Activated T-cell treated with anti-CD3 and anti-CD28 coated beads, Interleukin-2, amount 50 U/mL, for 4 hours (primary cell): ENCODE results near the gene WARS2. TPM values are rescaled to one million over a fixed set of nuclear protein-coding genes. Genes with fewer than 3 reads are reported as not detected.
A peak's percentile ranks its signal among the peaks of the same experiment; 100 is the strongest.
"Not testable (repeated sequence)": the region's sequence is repeated elsewhere in the genome, so short reads cannot be mapped to it uniquely, and the experiment has no call there.

ENCODE experiments used
- ATAC-seq, 2 donors: fragments of 200-7000 bp; cut with Tn5 transposase; one replicate each; pipeline ENCODE4 v1.10.0; 2021
- DNase-seq: peaks from one replicate; pipeline ENCODE4 v3.0.0-alpha.2; 2020
- H3K27me3 Mint-ChIP-seq: one replicate; pipeline ENCODE4 v1.8.0; 2021; ENCODE audit warnings: low read depth, mixed read lengths
- H3K36me3 Mint-ChIP-seq: one replicate; pipeline ENCODE4 v1.8.0; 2022; ENCODE audit warnings: mixed read lengths; ENCODE audit not compliant: insufficient read depth
- H3K4me1 Mint-ChIP-seq: one replicate; pipeline ENCODE4 v1.8.0; 2021; ENCODE audit warnings: low read depth, mixed read lengths
- H3K4me3 Mint-ChIP-seq: one replicate; pipeline ENCODE4 v1.8.0; 2021; ENCODE audit warnings: mild to moderate bottlenecking, moderate library complexity, mixed read lengths
- H3K9me3 Mint-ChIP-seq: one replicate; pipeline ENCODE4 v1.8.0; 2021; ENCODE audit warnings: mixed read lengths
- total RNA-seq, 3 donors: library from RNA; stranded (reverse); gene quantifications; one replicate each; pipeline ENCODE4 v1.2.1, GENCODE V29; 2021

Gene WARS2
- total RNA-seq, 3 donors from 2014 or later = 24.6 to 27.4 (median 24.8) TPM

- H3K4me1 Mint-ChIP-seq, H3K4me3 Mint-ChIP-seq, H3K27me3 Mint-ChIP-seq, DNase-seq, ATAC-seq, H3K9me3 Mint-ChIP-seq: not testable (repeated sequence)
- peaks cover 67% of the 10 kb centered on the region for H3K36me3 Mint-ChIP-seq
These were observed 14.6 kb upstream of the WARS2 start for GRCh38 chr1:119155069-119155468.

DNA sequence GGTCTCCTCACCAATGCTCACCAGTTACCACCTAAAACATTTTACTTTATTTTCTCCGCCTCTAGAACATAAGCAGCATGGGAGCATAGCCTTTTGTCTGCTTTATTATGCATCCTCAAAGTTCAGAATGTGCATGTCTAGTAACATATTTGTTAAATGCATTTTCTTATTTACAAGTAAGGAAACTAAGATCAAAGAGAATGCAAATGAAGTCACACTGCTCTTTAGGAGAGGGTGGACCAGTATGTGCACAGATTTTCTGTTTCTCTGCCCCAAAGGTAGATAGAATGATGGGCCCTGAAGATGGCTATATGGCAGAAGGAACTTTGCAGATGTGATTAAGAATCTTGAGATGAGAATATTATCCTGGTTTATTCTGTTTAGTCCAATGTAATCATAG lies 9.7 kb upstream of the WARS2 start:
- Mint-ChIP-seq H3K9me3 (no peaks in the 10 kb centered on the region), H3K27me3 (no peaks in the 10 kb centered on the region), H3K4me1 (peaks cover 11% of the 10 kb centered on the region), H3K36me3 (peaks cover 37% of the 10 kb centered on the region), H3K4me3 (no peak overlapping the region)
- DNase-seq (no peak), ATAC-seq (no peak)

DNA sequence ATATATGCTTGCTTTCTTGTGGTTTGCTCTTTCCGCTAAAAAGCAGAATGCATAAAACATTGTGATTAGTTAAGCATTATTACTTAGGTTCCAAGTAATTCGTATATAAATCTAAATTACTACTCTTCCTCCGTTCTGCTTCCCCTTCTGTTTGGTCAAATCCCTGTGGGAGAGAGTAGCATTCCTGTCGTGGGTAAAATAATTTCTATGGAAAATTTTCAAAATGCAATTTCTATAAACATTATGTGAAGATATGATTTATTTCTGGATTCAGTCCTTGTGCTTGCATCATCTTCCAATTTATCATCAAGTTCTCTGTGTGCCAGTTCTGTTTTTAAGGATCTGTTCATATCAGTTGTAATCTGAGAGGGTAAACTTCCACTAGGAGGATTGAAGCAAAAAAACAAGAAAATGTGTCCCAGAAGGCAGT lies 7.2 kb upstream of the WARS2 start:
- Mint-ChIP-seq H3K4me3 (no peak overlapping the region), H3K9me3 (no peaks in the 10 kb centered on the region), H3K27me3 (no peaks in the 10 kb centered on the region), H3K36me3 (peaks cover 30% of the 10 kb centered on the region), H3K4me1 (peaks cover 13% of the 10 kb centered on the region)
- ATAC-seq (no peak), DNase-seq (no peak)

GRCh38 chr1:119146466-119146865 lies 6.0 kb upstream of the WARS2 start:
- ATAC-seq = no peak
- H3K9me3 Mint-ChIP-seq = no peaks in the 10 kb centered on the region
- DNase-seq = no peak
- no peaks in the 10 kb centered on the region for H3K27me3 Mint-ChIP-seq
- peaks cover 30% of the 10 kb centered on the region for H3K36me3 Mint-ChIP-seq
- H3K4me1 Mint-ChIP-seq = peaks cover 25% of the 10 kb centered on the region
- no peak overlapping the region for H3K4me3 Mint-ChIP-seq

- Mint-ChIP-seq H3K27me3 (no peaks in the 10 kb centered on the region), H3K9me3 (no peaks in the 10 kb centered on the region), H3K4me1 (peaks cover 30% of the 10 kb centered on the region), H3K36me3 (peaks cover 21% of the 10 kb centered on the region), H3K4me3 (no peak overlapping the region)
- DNase-seq (no peak), ATAC-seq (no peak)
These were observed 4.4 kb upstream of the WARS2 start for GRCh38 chr1:119144813-119145212.

DNA sequence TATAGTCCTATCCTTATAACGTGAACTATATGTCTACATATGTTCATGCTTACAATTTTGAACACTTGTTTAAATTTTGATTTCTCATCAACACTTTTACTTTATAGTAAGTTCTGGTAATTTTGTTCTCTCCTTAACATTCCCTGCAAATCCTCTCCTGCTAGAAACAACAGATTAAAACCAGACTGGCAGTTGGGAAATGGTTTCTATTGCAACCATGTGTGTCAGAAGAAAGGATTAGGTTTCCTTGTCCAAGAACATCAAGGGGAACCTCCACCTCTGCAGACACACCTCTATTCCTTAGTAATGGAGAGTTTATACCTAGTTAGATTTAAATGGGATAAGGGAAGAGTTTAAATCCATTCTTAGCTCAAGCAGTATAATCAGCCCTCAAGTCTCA lies 3.3 kb upstream of the WARS2 start:
- no peak for DNase-seq
- H3K27me3 Mint-ChIP-seq = no peaks in the 10 kb centered on the region
- peaks cover 32% of the 10 kb centered on the region for H3K4me1 Mint-ChIP-seq
- no peak overlapping the region for H3K4me3 Mint-ChIP-seq
- H3K9me3 Mint-ChIP-seq = no peaks in the 10 kb centered on the region
- no peak for ATAC-seq
- H3K36me3 Mint-ChIP-seq = peaks cover 15% of the 10 kb centered on the region

DNA sequence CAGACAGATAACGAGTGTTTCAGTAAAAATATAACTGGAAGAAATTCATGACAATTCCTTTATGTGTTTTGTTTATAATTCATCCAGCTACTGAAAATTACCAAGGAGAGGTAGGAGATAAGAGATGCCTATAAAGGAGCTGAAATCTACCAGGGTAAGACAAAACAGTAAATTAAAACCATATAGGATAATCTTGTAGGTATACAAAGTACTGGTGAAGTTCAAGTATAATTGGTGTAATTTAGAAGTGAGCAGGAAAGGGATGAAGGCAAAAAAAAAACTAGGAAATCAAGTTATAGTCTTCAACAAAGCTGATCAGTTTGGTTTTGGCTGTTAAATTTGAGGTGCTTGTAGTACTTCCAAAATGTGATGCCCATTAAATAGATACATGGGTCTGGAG lies 1.2 kb upstream of the WARS2 start:
- DNase-seq (no peak), ATAC-seq (no peak)
- Mint-ChIP-seq H3K27me3 (no peaks in the 10 kb centered on the region), H3K9me3 (no peaks in the 10 kb centered on the region), H3K4me3 (no peak overlapping the region), H3K36me3 (peaks cover 19% of the 10 kb centered on the region), H3K4me1 (peaks cover 32% of the 10 kb centered on the region)

- DNase-seq (peak; percentile 24), ATAC-seq (peak in 1 of 2 donors; percentile 8)
- peaks cover 29% of the 10 kb centered on the region for H3K4me1 Mint-ChIP-seq
- H3K9me3 Mint-ChIP-seq = no peaks in the 10 kb centered on the region
- peaks cover 22% of the 10 kb centered on the region for H3K36me3 Mint-ChIP-seq
- H3K27me3 Mint-ChIP-seq = no peaks in the 10 kb centered on the region
- no peak overlapping the region for H3K4me3 Mint-ChIP-seq
These were observed 569 bp upstream of the WARS2 start for GRCh38 chr1:119141020-119141424.

GRCh38 chr1:119139857-119140176 lies 636 bp downstream of the WARS2 start:
- no peaks in the 10 kb centered on the region for H3K9me3 Mint-ChIP-seq
- no peak overlapping the region for H3K4me3 Mint-ChIP-seq
- peaks cover 24% of the 10 kb centered on the region for H3K4me1 Mint-ChIP-seq
- ATAC-seq (peak; percentile 20 to 23), DNase-seq (no peak)
- H3K27me3 Mint-ChIP-seq = no peaks in the 10 kb centered on the region
- peaks cover 20% of the 10 kb centered on the region for H3K36me3 Mint-ChIP-seq

- peaks cover 18% of the 10 kb centered on the region for H3K36me3 Mint-ChIP-seq
These were observed 1.1 kb downstream of the WARS2 start for GRCh38 chr1:119139403-119139802.

GRCh38 chr1:119136401-119136800 lies 4.1 kb downstream of the WARS2 start:
- Mint-ChIP-seq H3K4me1 (peaks cover 6% of the 10 kb centered on the region), H3K27me3 (no peaks in the 10 kb centered on the region), H3K4me3 (no peak overlapping the region), H3K9me3 (no peaks in the 10 kb centered on the region), H3K36me3 (peaks cover 21% of the 10 kb centered on the region)
- no peak for DNase-seq
- ATAC-seq = no peak

More at GRCh38 chr1:119139403-119139802, 1.1 kb downstream of the WARS2 start:
- ATAC-seq (peak in 1 of 2 donors; percentile 7), DNase-seq (peak; percentile 20)
- H3K9me3 Mint-ChIP-seq = no peaks in the 10 kb centered on the region
- peaks cover 24% of the 10 kb centered on the region for H3K4me1 Mint-ChIP-seq
- no peak overlapping the region for H3K4me3 Mint-ChIP-seq
- H3K27me3 Mint-ChIP-seq = no peaks in the 10 kb centered on the region

GRCh38 chr1:119133987-119134386 lies 6.5 kb downstream of the WARS2 start:
- ATAC-seq (no peak), DNase-seq (no peak)
- H3K4me3 Mint-ChIP-seq = no peak overlapping the region
- peaks cover 2% of the 10 kb centered on the region for H3K4me1 Mint-ChIP-seq
- no peaks in the 10 kb centered on the region for H3K27me3 Mint-ChIP-seq
- H3K36me3 Mint-ChIP-seq = peaks cover 28% of the 10 kb centered on the region
- H3K9me3 Mint-ChIP-seq = no peaks in the 10 kb centered on the region

DNA sequence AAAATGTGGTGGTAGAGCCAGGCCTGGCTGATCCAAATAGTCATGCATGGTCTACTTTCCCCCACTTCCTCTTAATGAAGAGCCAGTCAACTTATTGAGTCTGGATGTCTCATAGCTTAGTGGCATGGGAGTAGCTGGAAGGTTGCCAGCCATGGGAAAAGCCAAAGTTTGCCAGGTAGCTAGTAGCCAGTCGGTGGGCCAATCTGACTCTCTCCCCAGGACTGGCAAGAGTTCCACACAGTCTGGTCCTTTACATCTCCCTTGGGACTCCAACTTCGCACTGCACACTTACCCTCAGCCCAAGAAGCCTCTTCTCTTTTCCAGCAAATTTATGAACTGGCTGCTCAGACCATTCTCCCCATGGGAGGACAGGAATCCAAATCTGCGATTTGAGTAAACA lies 8.3 kb downstream of the WARS2 start:
- no peak for ATAC-seq
- H3K4me3 Mint-ChIP-seq = no peak overlapping the region
- H3K36me3 Mint-ChIP-seq = peaks cover 32% of the 10 kb centered on the region
- no peaks in the 10 kb centered on the region for H3K9me3 Mint-ChIP-seq
- no peak for DNase-seq
- H3K4me1 Mint-ChIP-seq = no peaks in the 10 kb centered on the region
- H3K27me3 Mint-ChIP-seq = no peaks in the 10 kb centered on the region

- Mint-ChIP-seq H3K27me3 (no peaks in the 10 kb centered on the region), H3K4me3 (no peak overlapping the region), H3K36me3 (peaks cover 49% of the 10 kb centered on the region), H3K4me1 (peaks cover 2% of the 10 kb centered on the region), H3K9me3 (peaks cover 11% of the 10 kb centered on the region)
- no peak for ATAC-seq
- no peak for DNase-seq
These were observed 14.6 kb downstream of the WARS2 start for GRCh38 chr1:119125874-119126273.

- Mint-ChIP-seq H3K36me3 (peaks cover 50% of the 10 kb centered on the region), H3K4me3 (no peak overlapping the region), H3K9me3 (peaks cover 21% of the 10 kb centered on the region), H3K27me3 (no peaks in the 10 kb centered on the region), H3K4me1 (peaks cover 2% of the 10 kb centered on the region)
- no peak for ATAC-seq
- no peak for DNase-seq
These were observed 15.7 kb downstream of the WARS2 start for GRCh38 chr1:119124764-119125163.

- not testable (repeated sequence) for H3K4me1 Mint-ChIP-seq, H3K4me3 Mint-ChIP-seq, ATAC-seq, H3K27me3 Mint-ChIP-seq, DNase-seq
- Mint-ChIP-seq H3K36me3 (peaks cover 56% of the 10 kb centered on the region), H3K9me3 (peaks cover 28% of the 10 kb centered on the region)
These were observed 18.6 kb downstream of the WARS2 start for GRCh38 chr1:119121872-119122271.
